Esophagus muscularis mucosa (tissue), 4 donors: ENCODE data around the gene SENP7.

Experiments
- CTCF ChIP-seq, 3 experiments: fragments of 200-600 bp in 2 of 3; fragments of 450-650 bp in 1 of 3; sonication (generic) in 2 of 3; IDR thresholded peaks; one replicate each; pipeline ENCODE4 v1.5.1; 2017 to 2019; ENCODE audit warnings: antibody characterized with exemption in 3 of 3, mild to moderate bottlenecking in 2 of 3, moderate library complexity in 1 of 3
- EP300 ChIP-seq: sonication (generic); formaldehyde crosslinking; IDR thresholded peaks from one replicate; pipeline ENCODE4 v1.6.1; 2017; ENCODE audit warnings: antibody characterized with exemption
- POLR2A ChIP-seq: fragments of 450-650 bp; IDR thresholded peaks from one replicate; pipeline ENCODE4 v1.6.1; 2017; ENCODE audit warnings: antibody characterized with exemption, moderate library complexity, mild to moderate bottlenecking, low read depth
- POLR2AphosphoS5 ChIP-seq, 2 donors: sonication (generic); formaldehyde crosslinking; IDR thresholded peaks; one replicate each; pipeline ENCODE4 v1.6.1; 2017; ENCODE audit warnings: antibody characterized with exemption in 2 of 2

DNA sequence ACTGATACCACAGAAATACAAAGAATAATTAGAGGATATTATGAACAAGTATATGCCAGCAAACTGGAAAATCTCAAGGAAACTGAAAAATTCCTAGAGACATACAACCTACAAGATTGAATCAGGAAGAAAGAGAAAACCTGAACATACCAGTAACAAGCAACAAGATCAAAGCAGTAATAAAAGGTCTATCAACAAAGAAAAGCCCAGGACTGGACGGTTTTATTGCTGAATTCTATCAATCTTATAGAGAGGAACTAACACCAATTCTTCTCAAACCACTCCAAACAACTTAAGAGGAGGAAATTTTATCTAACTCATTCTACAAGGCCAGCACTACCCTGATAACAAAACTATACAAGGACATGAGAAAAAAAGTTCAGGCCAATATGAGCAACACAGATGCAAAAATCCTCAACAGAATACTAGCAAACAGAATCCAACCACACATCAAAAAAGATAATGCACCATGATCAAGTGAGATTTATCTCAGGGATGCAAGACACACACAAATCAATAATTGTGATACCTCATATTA is 121.5 kb downstream of the SENP7 start:
- TF ChIP-seq CTCF (IDR thresholded peaks at IDR 0.05) (no peak), EP300 (no peak), POLR2AphosphoS5 (IDR thresholded peaks at IDR 0.05) (no peak), POLR2A (no peak)
